ENCODE data around the gene RPE65.
"Not testable (repeated sequence)": the region's sequence is repeated elsewhere in the genome, so short reads cannot be mapped to it uniquely, and the experiment has no call there.

DNA sequence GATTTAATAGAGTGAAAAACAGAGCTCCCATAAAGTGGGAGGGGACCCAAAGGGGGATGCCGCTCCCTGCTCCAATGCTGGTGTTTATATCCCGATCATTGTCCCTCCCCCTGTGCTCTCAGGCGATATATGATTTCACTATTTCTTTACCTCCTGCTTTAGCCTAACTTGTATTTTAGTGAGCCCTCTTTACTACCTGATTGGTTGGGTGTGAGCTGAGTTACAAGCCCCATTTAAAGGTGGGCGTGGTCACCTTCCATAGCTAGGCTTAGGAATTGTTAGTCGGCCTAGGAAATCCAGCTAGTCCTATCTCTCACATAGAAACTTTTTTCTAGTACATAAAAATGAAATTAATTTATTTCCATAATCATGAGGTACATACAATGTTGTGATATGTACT is 57.3 kb downstream of the RPE65 start:
- TF ChIP-seq YY1 (IDR thresholded peaks at IDR 0.05; ENCODE audit: low read depth, low read length); BRCA1 (IDR thresholded peaks at IDR 0.05; ENCODE audit: low read depth, low read length); EP300 (IDR thresholded peaks at IDR 0.05; ENCODE audit: borderline replicate concordance in 1 of 2, low read depth in 2 of 2, low read length in 2 of 2); TEAD4 (IDR thresholded peaks at IDR 0.05; ENCODE audit: low read depth, low read length): not testable (repeated sequence)

Data from H1 (cell line).